Peyer's patch (tissue), 4 donors: ENCODE results near the gene DOCK8.

Experiments used
- CTCF ChIP-seq, 6 experiments: fragments of 450-650 bp in 4 of 6; fragments of 200-600 bp in 2 of 6; sonication (generic) in 1 of 6; IDR thresholded peaks; one replicate each; pipeline ENCODE4 v1.5.1; 2017 to 2019; ENCODE audit warnings: antibody characterized with exemption in 6 of 6, mild to moderate bottlenecking in 3 of 6, moderate library complexity in 1 of 6
- POLR2A ChIP-seq, 2 donors: fragments of 450-650 bp; IDR thresholded peaks; one replicate each; pipeline ENCODE4 v1.5.1; 2017; ENCODE audit warnings: antibody characterized with exemption in 2 of 2, mild to moderate bottlenecking in 2 of 2, moderate library complexity in 2 of 2

GRCh38 chr9:219670-220365 lies 5.2 kb downstream of the DOCK8 start:
- TF ChIP-seq CTCF (IDR thresholded peaks at IDR 0.05): no peak
- no peak for TF ChIP-seq POLR2A (IDR thresholded peaks at IDR 0.05)
